Measurements from ENCODE around the gene ALDOA. TPM values are rescaled to one million over a fixed set of nuclear protein-coding genes. Genes with fewer than 3 reads are reported as not detected.
"Not testable (repeated sequence)": the region's sequence is repeated elsewhere in the genome, so short reads cannot be mapped to it uniquely, and the experiment has no call there.

ALDOA gene
- total RNA-seq, 4 donors from 2014 or later, result 175 to 905 (median 489) TPM

DNA sequence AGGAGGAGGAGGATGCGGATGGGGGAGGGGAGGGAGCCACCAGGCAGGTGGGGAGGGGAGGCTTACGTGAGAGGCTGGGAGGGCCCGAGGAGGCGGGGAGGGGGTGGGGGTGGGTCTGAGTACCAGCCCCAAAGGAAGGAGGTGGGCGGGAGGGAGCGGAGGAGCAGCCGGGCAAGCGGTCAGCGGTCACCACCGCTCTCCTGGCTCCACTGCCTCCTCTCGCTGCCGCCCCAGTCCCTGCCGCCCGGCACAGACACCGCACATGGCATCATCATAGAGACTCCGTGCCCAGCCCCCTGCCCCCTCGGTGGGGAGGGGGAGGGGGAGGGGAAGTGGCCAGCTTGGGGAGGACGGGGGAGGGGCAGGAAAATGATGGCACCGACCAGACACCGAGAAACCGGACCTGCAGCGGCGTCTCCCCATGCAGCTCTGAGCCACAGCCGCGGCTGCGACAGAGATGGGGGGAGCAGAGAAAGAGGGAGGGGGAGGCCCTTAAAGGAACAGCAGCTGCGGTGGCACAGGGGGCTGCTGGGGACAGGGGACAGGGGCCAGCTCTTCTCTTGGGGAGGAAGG, 34.6 kb upstream of the ALDOA start, which contains the start of gene TLCD3B:
TLCD3B (minus strand) TSS at position 431 of the 573 bp plus-strand sequence. CDS start 744 bp downstream, outside the sequence.
- Histone ChIP-seq H3K27ac (no peak within 1 kb of the TSS), H3K36me3 (no peaks in the 10 kb centered on the region), H3K4me3 (no peak within 1 kb of the TSS), H3K9me3 (no peaks in the 10 kb centered on the region), H3K27me3 (peaks cover 10 to 40% of the 10 kb centered on the region in 2 donors), H3K4me1 (no peaks in the 10 kb centered on the region)
- intact Hi-C loops (cut with DNase I; ENCODE audit: low total_unique reads), result no loop called here
- TF ChIP-seq POLR2A (IDR thresholded peaks at IDR 0.05), result no peak
- TF ChIP-seq, protein P1, sequence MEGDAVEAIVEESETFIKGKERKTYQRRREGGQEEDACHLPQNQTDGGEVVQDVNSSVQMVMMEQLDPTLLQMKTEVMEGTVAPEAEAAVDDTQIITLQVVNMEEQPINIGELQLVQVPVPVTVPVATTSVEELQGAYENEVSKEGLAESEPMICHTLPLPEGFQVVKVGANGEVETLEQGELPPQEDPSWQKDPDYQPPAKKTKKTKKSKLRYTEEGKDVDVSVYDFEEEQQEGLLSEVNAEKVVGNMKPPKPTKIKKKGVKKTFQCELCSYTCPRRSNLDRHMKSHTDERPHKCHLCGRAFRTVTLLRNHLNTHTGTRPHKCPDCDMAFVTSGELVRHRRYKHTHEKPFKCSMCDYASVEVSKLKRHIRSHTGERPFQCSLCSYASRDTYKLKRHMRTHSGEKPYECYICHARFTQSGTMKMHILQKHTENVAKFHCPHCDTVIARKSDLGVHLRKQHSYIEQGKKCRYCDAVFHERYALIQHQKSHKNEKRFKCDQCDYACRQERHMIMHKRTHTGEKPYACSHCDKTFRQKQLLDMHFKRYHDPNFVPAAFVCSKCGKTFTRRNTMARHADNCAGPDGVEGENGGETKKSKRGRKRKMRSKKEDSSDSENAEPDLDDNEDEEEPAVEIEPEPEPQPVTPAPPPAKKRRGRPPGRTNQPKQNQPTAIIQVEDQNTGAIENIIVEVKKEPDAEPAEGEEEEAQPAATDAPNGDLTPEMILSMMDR (IDR thresholded peaks at IDR 0.05), result no peak
- no peak for DNase-seq

- Histone ChIP-seq H3K4me1 (no peaks in the 10 kb centered on the region), H3K4me3 (no peak overlapping the region), H3K27me3 (peaks cover 10 to 40% of the 10 kb centered on the region in 2 donors), H3K27ac (no peak overlapping the region), H3K36me3 (no peaks in the 10 kb centered on the region), H3K9me3 (no peaks in the 10 kb centered on the region)
- no peak for DNase-seq
- TF ChIP-seq, protein P1 (IDR thresholded peaks at IDR 0.05), result no peak
- intact Hi-C loops (cut with DNase I; ENCODE audit: low total_unique reads), result no loop called here
Observed at GRCh38 chr16:30031477-30031918, 34.1 kb upstream of the ALDOA start.

DNA sequence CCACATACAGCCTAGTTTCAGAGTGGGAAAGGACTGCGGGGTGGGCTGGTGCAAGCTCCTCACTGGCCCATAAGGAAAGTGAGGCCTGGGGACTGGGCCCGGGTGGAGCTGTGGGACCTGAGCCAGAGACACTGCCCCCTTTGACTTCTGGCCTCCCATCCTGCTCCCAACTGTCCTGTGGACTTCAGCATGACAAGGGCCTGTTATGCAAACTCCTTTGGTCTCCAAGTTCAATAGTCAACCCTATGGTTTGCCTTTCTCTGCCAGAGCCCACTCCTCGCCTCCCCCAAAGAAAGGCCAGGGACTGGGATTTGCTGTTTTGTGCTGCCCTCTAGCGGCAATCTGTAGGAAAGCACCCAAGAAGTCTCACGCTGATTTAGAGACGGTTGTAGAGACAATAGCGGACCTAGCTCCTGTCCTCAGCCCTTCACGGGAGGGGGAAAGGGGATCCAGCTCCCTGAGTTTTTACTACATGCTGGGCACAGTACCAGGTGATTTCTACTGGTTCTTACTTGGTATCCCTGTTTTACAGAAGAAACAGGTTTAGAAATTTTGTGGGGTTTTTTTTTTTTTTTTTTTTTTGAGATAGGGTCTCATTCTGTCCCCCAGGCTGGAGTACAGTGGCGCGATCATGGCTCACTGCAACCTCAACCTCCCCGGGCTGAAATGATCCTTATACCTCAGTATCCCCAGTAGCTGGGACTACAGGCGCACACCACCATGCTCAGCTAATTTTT, 33.3 kb upstream of the ALDOA start:
- TF ChIP-seq, protein P1 (IDR thresholded peaks at IDR 0.05), result peak; percentile 44 to 51 (median 46)
- no peak for TF ChIP-seq POLR2A (IDR thresholded peaks at IDR 0.05)
- Histone ChIP-seq H3K36me3 (no peaks in the 10 kb centered on the region), H3K27ac (no peak overlapping the region), H3K27me3 (peaks cover 10 to 40% of the 10 kb centered on the region in 2 donors), H3K4me3 (no peak overlapping the region), H3K4me1 (no peaks in the 10 kb centered on the region), H3K9me3 (no peaks in the 10 kb centered on the region)
- intact Hi-C loops (cut with DNase I; ENCODE audit: low total_unique reads), result no loop called here
- DNase-seq, result peak in 1 of 2 donors; percentile 36

DNA sequence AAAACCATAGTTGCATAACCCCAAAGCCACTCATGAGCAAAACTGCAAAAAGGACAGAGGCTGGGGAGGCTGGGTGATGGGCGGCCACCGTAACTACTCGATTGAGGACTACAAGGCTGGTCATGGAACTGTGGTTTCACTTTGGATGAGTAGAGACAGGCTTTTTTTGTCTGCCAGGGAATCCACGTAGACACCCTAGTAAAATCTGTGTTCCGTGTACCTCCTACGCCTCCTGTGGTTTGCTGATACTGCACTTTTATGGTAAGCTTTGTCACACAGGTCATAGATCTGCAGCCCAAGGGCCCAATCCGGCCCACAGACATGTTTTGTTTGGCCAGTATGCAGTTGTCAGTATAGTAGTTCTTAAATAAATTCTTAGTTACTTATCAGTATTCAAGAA, 32.3 kb upstream of the ALDOA start:
- peaks cover 10 to 40% of the 10 kb centered on the region in 2 donors for H3K27me3 ChIP-seq
- no peaks in the 10 kb centered on the region for H3K36me3 ChIP-seq
- no peak for DNase-seq
- intact Hi-C loops (cut with DNase I; ENCODE audit: low total_unique reads), result no loop called here
- H3K27ac ChIP-seq, result no peak overlapping the region
- H3K9me3 ChIP-seq, result no peaks in the 10 kb centered on the region
- H3K4me1 ChIP-seq, result no peaks in the 10 kb centered on the region
- no peak for TF ChIP-seq POLR2A (IDR thresholded peaks at IDR 0.05)
- TF ChIP-seq, protein P1 (IDR thresholded peaks at IDR 0.05), result no peak
- H3K4me3 ChIP-seq, result no peak overlapping the region

GRCh38 chr16:30040221-30040620, 25.3 kb upstream of the ALDOA start:
- Histone ChIP-seq H3K4me1 (no peaks in the 10 kb centered on the region), H3K27ac (no peak overlapping the region), H3K9me3 (no peaks in the 10 kb centered on the region), H3K27me3 (no peaks in the 10 kb centered on the region), H3K36me3 (no peaks in the 10 kb centered on the region), H3K4me3 (no peak overlapping the region)
- no peak for TF ChIP-seq POLR2A (IDR thresholded peaks at IDR 0.05)
- TF ChIP-seq, protein P1 (IDR thresholded peaks at IDR 0.05), result no peak
- no peak for DNase-seq
- intact Hi-C loops (cut with DNase I; ENCODE audit: low total_unique reads), result no loop called here

GRCh38 chr16:30040690-30041089, 24.9 kb upstream of the ALDOA start:
- H3K4me3 ChIP-seq; H3K9me3 ChIP-seq; H3K27me3 ChIP-seq; H3K27ac ChIP-seq; H3K36me3 ChIP-seq; H3K4me1 ChIP-seq; intact Hi-C loops (cut with DNase I; ENCODE audit: low total_unique reads); DNase-seq: not testable (repeated sequence)

Data from uterus (tissue), 4 donors.